NCI-H187 treated with DMSO at 0.1 percent for 48 hours (cell line): ENCODE measurements around the gene PLEKHG7.
"Not testable (repeated sequence)": the region's sequence is repeated elsewhere in the genome, so short reads cannot be mapped to it uniquely, and the experiment has no call there.

Source experiments
- DNase-seq: peaks from one replicate; lab custom pipeline; 2025; lab: John Stamatoyannopoulos, UW

Gene PLEKHG7

GRCh38 chr12:92702754-92703679 lies at the start of gene PLEKHG7:
PLEKHG7 (plus strand) TSS chr12:92702989; CDS start chr12:92706632, 3,643 bp downstream.
- DNase-seq: no peak

- DNase-seq: not testable (repeated sequence)
Measured at GRCh38 chr12:92654256-92654655, 48.5 kb upstream of the PLEKHG7 start.

DNA sequence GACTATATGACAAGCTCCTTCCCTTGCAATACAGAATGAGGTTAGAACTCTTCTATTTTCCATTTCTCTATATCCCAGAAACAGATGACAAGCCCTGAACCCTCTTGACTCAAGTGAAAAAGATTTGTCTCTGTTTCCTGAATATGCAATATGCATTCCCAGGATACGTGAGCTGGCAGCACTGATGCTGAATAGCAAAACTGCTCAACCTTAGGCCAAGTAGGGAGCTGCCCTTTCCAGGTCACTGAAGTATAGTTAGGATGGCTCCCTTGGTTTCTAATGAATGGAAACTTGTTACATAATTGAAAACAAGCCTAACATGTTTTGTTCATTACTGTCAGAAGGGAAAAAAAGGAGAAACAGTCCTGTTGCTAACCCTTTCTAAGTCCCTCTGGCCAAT lies 47.9 kb upstream of the PLEKHG7 start:
- DNase-seq: no peak

GRCh38 chr12:92656911-92657310 lies 45.9 kb upstream of the PLEKHG7 start:
- DNase-seq: no peak

DNA sequence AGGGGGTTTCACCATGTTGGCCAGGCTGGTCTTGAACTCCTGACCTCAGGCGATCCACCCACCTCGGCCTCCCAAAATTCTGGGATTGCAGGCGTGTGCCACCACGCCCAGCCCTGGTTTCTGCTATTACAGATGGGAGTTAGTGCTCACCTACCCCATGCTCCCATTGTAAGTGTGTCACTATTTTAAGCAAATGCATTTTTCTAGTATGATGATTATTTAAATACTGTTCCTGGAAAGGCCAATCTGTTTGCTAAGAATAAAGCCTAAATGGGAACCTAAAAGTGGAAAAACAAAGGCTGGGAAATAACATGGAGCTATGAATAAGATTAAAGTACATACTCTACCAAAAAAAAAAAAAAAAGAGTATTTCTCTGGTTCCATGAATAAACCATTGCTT lies 45.0 kb upstream of the PLEKHG7 start:
- no peak for DNase-seq

- no peak for DNase-seq
Measured at GRCh38 chr12:92658611-92659010, 44.2 kb upstream of the PLEKHG7 start.

DNA sequence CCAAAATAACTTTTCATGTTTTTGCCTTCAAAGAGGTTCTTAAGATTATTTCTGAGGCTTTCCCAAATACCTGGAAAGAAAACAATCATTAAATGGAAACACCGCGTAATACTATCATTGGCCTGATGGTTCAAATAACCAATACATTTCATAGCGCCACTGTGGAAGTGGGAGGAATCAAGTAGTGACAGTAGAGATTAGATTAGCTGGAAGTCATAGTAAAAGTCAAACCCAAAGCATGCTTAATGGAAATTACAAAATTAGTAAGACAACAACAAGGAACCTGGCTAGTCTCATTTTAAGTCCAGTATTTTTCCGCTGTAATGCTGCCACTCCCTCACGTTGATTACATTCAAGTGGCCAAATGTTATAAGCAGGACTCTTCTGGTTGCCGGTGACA lies 41.5 kb upstream of the PLEKHG7 start:
- DNase-seq: no peak

DNA sequence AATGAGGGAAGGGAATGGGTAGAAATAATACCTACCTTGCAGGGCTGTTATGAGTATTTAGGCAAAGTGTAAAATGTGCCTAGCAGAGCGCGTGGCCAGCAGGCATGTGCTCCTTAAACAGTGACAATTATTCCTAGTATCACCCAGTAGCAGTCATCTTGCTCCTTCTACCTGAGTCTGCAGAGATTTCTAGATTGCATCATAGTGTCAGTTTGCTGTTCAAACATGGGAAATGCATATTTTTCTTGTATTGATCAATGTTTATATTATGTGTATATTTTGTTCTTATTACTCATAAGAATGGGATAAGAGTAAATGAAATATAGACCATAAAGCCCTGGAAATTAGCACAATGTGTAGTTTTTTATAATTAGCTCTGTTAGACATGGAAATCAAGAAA lies 37.3 kb upstream of the PLEKHG7 start:
- no peak for DNase-seq

DNA sequence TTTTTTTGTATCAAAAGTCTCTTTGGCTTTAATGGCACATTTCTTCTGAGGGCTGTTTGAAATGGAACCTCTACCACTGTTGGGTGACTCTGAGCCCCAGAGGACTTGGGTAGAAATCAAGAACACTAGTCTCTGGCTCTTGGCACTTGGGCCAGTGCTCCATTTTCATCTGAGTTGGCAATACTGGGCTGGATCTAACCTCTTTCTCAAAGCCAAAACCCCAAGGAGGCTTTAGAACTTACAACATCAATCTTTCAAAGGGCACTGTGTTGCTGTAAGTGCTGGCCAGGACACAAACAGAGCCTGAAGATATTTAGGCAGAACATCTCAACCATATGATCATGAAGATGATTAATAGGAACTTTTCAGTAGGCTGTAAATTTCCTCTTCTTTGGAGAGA lies 34.0 kb upstream of the PLEKHG7 start:
- DNase-seq: no peak

GRCh38 chr12:92671524-92671923 lies 31.3 kb upstream of the PLEKHG7 start:
- not testable (repeated sequence) for DNase-seq

GRCh38 chr12:92673756-92674155 lies 29.0 kb upstream of the PLEKHG7 start:
- no peak for DNase-seq

GRCh38 chr12:92674500-92674899 lies 28.3 kb upstream of the PLEKHG7 start:
- no peak for DNase-seq

- DNase-seq: no peak
Measured at GRCh38 chr12:92675092-92675865, 27.5 kb upstream of the PLEKHG7 start.

GRCh38 chr12:92676710-92677109 lies 26.1 kb upstream of the PLEKHG7 start:
- DNase-seq: no peak

- DNase-seq: no peak
Measured at GRCh38 chr12:92690601-92691000, 12.2 kb upstream of the PLEKHG7 start.

GRCh38 chr12:92695056-92695455 lies 7.7 kb upstream of the PLEKHG7 start:
- DNase-seq: no peak

- DNase-seq: no peak
Measured at GRCh38 chr12:92695577-92695976, 7.2 kb upstream of the PLEKHG7 start.

GRCh38 chr12:92696216-92696615 lies 6.6 kb upstream of the PLEKHG7 start:
- DNase-seq: no peak

DNA sequence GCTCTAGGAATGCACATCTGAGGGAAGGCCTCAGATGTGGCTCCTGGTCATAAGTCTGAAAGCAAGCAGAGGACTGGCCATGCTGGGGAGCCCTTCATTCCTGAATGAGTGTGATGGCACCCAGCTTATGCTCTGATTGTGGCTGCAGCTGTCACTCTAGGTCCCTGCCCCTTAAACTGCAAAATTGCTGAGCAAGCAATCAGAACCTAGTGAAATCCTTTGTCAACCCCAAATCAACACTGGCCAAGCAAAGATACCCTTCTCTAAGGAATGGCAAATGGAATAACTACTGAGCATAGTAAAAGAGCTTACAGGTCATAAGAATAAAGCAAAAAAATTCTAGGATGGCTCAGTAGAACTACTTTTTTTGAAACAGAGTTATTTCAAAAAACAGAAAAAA lies 4.3 kb upstream of the PLEKHG7 start:
- DNase-seq: no peak

DNA sequence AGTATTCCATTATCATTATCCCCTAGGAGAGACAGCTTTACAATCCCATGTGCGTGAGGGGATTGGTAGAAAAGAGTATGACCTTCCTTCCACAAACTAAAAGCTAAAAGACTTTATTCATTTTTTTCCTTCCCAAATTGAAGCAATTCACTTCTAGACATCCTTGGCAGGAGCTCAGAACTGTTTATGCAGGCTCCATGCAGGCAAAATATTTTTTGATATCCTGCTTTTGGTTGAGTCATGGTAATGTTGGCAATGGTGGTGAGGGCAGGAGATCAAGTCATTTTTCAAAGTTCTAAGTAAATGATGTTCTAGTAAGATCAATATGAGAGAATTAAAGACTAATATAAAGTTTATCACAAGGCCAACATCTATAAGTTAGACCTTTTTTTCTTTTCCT lies 1.3 kb upstream of the PLEKHG7 start:
- no peak for DNase-seq

GRCh38 chr12:92703786-92704185 lies 997 bp downstream of the PLEKHG7 start:
- no peak for DNase-seq

DNA sequence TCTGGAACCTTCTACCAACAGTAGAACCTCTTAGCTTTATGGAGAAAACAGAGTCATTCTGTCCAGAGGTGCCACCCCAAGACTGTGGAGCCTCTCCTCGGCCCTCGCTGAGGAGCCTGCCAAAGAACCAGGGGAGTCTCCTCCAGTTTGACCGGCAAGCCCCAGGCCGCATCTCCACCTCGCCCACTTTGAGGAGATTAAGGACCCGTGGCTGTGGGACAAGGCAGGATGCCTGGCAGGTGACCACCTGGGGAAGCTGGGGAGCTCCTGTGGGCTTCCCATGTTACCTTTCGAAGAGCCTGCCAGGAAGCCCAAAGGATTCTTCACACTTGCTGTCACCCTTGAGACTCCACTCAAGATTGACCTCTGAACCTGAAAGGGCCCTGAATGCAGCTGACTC lies 3.8 kb downstream of the PLEKHG7 start:
- no peak for DNase-seq

GRCh38 chr12:92707926-92708325 lies 5.1 kb downstream of the PLEKHG7 start:
- no peak for DNase-seq
